Hindlimb muscle (tissue), 1 donor: ENCODE results near the gene STARD5. TPM values are rescaled to one million over a fixed set of nuclear protein-coding genes. Genes with fewer than 3 reads are reported as not detected.
A peak's percentile ranks its signal among the peaks of the same experiment; 100 is the strongest.

Source experiments
- DNase-seq: peaks from one replicate; pipeline ENCODE4 v3.0.0-alpha.2; 2013
- polyA plus RNA-seq: library from polyadenylated mRNA; unstranded; fragments of 120-200 nt; gene quantifications from one replicate; pipeline ENCODE4 v1.2.1, GENCODE V29; 2013; ENCODE audit not compliant: insufficient read length

The STARD5 gene
- polyA plus RNA-seq, 1 donor, result 2.8 TPM

- no peak for DNase-seq
Measured at GRCh38 chr15:81273855-81274254, 50.1 kb downstream of the STARD5 start.

GRCh38 chr15:81273200-81273599, 50.7 kb downstream of the STARD5 start:
- no peak for DNase-seq

- no peak for DNase-seq
Measured at GRCh38 chr15:81271761-81272644, 51.9 kb downstream of the STARD5 start.

- DNase-seq, result no peak
Measured at GRCh38 chr15:81270781-81271491, 53.0 kb downstream of the STARD5 start.

GRCh38 chr15:81270188-81270587, 53.8 kb downstream of the STARD5 start:
- DNase-seq, result no peak

GRCh38 chr15:81268881-81269601, 54.9 kb downstream of the STARD5 start:
- DNase-seq, result no peak

GRCh38 chr15:81268340-81268739, 55.6 kb downstream of the STARD5 start:
- DNase-seq, result no peak

GRCh38 chr15:81265944-81266775, 57.8 kb downstream of the STARD5 start:
- peak; percentile 83 for DNase-seq

GRCh38 chr15:81265256-81265943, 58.5 kb downstream of the STARD5 start:
- no peak for DNase-seq

- no peak for DNase-seq
Measured at GRCh38 chr15:81264072-81264857, 59.7 kb downstream of the STARD5 start.

- DNase-seq, result no peak
Measured at GRCh38 chr15:81263477-81263876, 60.5 kb downstream of the STARD5 start.

GRCh38 chr15:81261172-81261811, 62.6 kb downstream of the STARD5 start:
- DNase-seq, result no peak

GRCh38 chr15:81259760-81260298, 64.1 kb downstream of the STARD5 start:
- DNase-seq, result no peak

Other genes starting within 250 kb of the STARD5 start
- gene CFAP161, start 189.9 kb downstream of the STARD5 start, polyA plus RNA-seq, result 0.32 TPM
- gene IL16, start 127.3 kb downstream of the STARD5 start, polyA plus RNA-seq, result 9.1 TPM
- gene TMC3, start 50.1 kb upstream of the STARD5 start, polyA plus RNA-seq, result 0.08 TPM